Measurements from ENCODE around the gene IGSF1. TPM values are rescaled to one million over a fixed set of nuclear protein-coding genes. Genes with fewer than 3 reads are reported as not detected.

The IGSF1 gene
- total RNA-seq, 1 donor from 2014 or later = 2.6 TPM

Other genes with a start within 250 kb of the IGSF1 start
- gene ARHGAP36, start 231.0 kb downstream of the IGSF1 start, total RNA-seq = not detected

Data from left ventricle myocardium superior (tissue), 1 donor.